EL (cell line): Measurements from ENCODE around the gene HOXA1.

Experiments
- DNase-seq: peaks from one replicate; pipeline ENCODE4 v3.0.0-alpha.2; 2016

Gene HOXA1

DNA sequence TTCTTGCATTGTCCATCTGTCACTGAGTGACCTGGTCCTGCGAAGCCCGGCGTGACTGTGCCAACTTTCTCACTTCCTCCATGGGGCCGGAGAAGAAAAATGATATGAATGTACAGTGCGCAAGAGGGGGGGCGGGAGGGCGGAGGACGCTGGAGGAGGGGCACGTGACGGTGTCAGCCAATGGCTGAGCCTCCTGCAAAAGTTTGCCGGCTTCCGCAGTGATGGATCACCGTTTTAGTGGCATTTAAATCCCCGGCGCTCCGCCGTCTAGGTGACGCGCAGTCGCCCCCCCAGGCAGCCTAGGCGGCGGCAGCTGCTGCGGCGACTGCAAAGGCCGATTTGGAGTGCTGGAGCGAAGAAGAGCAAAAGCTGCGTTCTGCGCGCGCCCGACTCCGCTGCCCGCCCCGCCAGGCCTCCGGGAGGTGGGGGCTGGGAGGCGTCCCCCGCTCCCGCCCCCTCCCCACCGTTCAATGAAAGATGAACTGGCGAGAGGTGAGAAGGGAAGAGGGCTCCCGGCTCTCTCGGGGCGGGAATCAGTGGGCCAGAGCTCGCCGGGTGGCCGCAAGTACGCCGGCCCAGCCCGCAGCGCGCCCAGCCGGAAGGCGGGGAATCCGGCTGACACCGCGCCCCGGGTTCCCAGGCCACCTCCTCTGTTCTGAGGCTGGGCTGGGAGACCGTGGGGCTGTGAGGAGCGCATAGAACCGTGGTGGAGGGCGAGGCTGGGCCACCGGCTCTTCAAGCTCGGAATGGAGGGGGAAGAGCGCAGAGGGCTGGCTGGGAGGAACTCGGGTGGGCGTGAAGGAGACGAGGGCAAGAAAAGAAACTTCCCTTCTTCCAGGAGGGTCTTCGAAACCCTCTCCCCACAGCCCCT lies at the start of gene HOXA1:
Gene HOXA1, minus strand, starts transcription at position 104 of the 871 bp plus-strand sequence. Its CDS starts 88 bp downstream, at position 16.
- peak; percentile 96 for DNase-seq

DNA sequence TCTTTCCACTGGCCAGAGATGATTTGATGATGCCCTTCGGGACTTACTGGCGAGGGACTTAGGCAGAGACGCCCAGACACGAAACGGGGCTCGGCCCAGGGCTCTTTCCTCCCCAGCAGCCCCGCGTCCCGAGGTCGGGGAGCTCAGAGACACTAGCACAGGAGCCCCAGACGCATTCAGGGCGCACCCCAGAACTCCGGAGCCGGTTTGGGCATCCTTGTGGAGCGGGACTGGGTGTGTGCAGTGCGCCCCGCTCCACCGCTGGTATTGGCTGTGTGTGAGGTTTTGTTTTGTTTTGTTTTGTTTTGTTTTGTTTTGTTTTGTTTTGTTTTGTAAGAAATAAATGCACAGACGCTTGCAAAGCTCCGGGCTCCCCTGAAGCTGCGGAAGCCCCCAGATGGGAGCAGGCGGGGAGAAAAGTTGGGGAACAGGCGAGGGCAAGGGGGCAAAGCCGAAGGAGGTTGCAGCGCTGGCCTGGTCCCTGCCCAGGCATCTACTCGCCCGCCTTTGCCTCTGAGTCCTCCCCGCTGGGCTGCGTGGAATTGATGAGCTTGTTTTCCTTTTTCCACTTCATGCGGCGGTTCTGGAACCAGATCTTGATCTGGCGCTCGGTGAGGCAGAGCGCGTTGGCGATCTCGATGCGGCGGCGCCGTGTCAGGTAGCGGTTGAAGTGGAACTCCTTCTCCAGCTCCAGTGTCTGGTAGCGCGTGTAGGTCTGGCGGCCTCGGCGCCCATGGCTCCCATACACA lies 49.5 kb upstream of the HOXA1 start:
- DNase-seq = no peak

DNA sequence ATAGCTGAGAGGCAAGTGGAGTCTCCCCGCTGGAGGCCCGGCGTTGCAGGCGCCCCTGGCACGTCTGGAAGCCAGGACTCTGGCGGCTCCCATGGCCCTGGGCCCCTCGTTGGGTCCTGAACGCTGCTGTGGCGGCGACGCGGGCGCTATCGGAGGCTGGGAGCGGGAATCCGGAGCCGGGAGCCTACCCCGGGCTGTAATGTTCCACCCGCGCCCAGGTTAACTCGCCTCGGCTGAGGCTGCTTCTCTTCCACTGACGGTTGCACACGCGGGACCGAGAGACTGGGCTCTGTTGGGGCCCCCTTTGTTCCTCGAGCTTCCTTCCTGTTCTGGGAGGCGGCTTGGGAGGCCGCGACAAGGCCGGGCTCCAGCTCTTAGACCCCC lies 49.0 kb upstream of the HOXA1 start:
- no peak for DNase-seq

DNA sequence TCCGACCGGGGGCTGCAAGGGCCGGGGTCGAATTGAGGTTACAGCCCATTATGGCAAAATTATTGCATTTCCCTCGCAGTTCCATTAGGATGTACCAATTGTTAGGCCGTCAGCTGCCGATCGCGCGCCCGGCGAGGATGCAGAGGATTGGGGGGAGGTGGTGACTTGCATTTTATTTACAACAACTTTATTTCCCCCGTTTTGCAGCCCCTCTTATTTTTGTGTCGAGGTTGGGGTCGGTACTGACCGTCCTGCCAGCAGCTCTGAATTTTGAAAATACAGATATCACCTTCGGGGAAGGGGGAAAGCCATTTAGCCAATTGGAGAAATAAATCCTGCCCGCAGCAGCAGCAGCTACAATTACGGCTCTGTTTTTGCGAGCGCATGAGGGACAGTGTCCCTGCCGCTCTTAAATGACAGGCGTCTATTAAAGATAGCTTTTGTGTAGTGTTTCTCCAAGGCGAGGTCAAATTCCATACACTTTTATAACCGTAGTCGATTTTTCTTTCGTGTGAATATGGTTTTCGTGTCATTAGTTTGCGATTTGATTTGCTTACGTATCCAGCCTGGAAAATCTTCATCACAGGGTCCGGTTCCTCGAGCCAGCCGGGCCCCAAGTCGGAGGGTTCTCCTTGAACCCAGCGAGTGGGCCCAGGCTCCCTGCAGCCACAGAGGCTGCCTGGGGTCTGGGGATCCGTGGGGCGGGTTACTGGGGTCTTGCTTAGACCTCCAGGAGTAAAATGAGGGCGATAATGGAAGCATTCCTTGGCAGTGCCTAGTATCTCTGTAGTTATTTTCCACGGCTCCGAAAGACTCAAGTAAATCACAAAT lies 48.4 kb upstream of the HOXA1 start:
- no peak for DNase-seq

DNA sequence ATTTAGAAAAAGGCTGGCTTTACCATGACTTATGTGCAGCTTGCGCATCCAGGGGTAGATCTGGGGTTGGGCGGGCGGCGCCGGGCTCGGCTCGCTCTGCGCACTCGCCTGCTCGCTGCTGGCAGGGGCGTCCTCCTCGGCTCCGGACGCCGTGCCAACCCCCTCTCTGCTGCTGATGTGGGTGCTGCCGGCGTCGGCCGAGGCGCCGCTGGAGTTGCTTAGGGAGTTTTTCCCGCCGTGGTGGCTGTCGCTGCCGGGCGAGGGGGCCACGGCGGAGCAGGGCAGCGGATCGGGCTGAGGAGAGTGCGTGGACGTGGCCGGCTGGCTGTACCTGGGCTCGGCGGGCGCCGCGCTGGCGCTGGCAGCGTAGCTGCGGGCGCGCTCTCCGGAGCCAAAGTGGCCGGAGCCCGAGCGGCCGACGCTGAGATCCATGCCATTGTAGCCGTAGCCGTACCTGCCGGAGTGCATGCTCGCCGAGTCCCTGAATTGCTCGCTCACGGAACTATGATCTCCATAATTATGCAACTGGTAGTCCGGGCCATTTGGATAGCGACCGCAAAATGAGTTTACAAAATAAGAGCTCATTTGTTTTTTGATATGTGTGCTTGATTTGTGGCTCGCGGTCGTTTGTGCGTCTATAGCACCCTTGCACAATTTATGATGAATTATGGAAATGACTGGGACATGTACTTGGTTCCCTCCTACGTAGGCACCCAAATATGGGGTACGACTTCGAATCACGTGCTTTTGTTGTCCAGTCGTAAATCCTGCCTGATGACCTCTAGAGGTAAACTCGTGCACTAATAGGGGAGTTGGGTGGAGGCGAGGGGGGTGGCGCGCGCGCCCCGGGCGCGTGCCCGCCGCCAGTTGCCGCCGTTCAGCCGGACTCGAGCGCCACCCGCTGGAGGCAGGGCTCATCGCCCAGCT lies 47.5 kb upstream of the HOXA1 start, which contains the start of gene HOXA5:
Gene HOXA5, minus strand, starts transcription at position 659 of the 927 bp plus-strand sequence. Its CDS starts 74 bp downstream, at position 585.
- peak; percentile 83 for DNase-seq

DNA sequence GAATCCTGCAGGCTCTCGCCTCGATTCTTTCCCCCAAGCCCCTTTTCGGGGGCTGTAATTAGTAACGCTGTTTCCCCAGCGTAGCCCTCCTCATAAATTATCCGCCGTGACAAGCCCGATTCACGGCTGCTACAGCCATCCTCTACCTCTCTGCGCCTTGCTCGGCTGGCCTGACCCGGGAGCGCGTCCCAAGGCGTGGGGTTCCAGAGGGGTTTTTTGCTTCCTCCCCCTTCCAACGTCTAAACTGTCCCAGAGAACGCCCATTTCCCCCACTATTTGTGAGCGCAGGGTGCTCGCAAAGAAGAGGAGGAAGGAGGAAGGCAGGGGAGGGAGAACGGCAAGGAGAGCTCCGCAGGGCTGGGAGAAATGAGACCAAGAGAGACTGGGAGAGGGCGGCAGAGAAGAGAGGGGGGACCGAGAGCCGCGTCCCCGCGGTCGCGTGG lies 46.8 kb upstream of the HOXA1 start:
- no peak for DNase-seq

DNA sequence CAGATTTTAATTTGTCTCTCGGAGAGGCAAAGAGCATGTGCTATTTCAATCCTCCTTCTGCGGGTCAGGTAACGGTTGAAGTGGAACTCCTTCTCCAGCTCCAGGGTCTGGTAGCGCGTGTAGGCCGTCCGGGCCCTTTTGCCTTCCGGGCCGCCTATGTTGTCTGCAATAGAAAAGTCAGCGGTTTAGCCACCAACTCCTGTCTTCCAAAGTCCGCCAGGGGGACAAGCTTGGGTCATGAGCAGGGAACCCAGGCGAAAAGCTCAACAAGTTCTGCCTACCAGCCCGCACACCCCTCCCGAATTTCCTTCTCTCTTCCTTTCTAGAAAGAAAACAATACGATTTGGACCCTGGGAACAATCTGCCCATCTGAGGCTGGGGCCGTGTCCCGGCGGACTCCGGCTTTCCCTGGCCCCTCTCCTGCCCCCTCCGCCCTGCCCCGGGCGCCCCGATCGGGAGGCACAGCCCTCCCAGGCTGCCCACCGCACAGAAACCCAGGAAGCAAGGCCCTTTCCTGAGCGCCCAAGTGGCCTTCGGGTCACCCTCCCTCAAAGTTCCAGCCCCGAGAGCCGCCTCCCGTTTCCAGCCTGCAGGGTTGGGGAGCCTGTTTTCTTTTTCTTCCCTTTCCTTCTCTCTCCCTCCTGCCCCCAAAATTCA lies 46.3 kb upstream of the HOXA1 start:
- DNase-seq = no peak

DNA sequence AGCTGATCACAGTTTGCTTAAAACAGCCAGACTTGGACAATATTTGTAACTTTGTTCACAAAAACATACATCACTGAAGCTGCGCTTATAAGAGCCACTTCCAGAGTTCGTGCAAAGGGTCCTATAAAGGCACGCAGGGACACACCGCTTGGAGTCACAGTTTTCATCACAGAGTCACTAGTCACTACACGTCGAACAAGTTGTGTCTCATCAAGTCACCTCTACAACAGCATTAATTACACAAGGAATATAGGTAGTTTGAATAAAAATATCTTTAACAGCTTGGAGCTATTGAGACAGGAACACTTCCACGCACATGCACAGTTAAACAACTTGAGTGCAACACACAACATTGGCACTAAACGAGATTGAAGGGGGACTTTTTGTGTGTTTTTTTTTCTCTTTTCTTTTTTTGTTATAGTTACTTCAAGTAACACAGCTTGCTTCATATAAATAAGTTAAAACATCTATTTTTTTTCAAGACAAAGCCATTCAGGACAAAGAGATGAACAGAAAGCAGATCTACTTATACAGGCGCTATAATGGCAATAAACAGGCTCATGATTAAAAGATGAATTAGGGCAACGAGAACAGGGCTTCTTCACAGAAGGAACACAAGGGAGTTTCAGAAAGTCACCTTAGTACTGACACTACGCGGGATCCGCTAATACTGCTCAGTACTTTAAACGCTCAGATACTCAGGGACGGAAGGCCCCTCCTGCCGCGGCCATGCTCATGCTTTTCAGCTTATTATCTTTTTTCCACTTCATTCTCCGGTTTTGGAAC lies 45.5 kb upstream of the HOXA1 start:
- DNase-seq = no peak

DNA sequence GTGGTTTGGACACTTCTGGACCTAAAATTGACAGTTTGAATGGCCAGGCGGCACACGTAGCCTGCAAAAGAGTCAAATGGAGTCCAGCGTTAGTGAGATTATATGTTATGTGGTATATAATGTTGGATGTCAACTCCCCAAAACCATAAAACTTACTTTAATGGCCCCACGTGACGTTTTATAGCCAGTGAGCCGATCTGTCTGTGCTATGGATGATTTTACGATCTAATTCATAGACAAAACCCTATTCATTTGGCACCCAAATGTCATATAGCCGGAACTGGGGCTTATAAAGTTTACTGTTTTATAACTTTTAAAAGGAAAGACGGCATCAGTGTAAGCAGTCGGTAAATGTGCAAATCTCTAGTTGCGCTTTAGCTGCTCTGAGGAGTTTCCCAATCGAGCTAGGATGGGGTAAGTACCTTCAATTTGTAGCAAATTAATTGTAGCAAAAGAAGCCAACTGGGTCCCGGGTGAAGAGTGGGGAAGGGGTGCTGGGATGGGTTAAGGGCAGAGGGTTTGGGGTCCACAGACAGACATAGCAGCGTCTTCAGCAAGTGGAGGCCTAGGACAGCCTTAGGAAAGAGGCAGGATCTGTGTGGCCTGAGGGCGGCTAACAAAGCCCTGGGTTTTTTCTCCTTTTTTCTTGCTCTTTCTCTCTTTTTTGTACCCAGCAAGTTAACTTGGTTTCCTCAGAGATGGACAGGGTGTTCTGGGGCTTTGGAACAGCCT lies 44.5 kb upstream of the HOXA1 start:
- DNase-seq = no peak

DNA sequence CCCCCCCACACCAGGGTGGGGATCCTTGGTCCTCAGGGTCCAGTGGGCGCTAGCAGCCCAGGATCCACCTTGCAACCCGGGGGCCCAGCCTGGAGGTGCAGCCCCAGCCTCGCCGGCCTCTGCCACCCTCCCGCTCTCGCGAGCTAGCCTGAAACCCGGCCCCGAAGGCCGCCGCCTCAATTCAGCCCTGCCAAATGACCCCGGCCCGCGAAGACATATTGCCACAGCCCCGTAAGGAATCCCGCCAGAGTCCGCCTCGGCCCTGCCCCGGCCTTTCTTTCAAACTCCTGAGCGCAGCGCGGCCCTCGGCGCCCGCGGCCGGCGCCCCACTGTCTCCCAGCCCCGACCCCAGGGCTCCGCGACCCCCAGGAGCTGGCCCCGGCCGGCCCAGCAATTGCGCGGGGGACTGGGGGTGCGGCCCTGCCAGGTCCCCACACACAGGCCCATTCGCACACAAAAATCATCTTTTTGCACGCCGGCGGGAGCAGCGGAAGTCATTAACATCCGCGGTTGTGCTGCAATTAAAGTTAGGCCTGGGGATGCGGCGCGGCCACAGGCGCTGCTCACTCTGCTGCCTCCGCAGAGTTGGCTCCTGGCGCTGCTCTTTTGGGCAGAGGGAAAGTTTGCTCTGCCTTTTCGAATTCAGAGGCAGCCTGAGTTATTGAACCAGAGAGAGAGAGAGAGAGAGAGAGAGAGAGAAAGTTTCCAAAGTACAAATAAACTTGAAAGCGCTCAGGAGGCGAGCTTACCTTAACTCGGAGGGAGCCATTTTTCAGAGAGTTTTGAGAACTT lies 43.7 kb upstream of the HOXA1 start:
- DNase-seq = no peak

DNA sequence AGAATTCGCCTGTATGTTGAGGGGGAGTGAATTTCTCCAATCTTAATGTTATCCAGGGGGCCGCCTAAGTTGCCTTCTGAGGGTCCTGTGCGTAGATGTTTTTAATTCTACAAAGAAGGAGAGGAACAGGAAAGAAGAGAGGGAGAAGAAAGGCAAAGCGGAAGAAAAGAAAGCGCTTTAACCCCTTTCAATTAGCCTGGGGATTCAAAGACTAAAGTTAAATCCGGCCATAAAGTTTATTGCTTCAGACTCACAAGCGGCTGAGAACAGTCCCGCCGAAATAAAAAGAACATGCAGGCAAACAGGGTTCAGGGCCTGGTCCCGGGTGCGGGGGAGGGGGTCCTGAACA lies 43.2 kb upstream of the HOXA1 start:
- no peak for DNase-seq

DNA sequence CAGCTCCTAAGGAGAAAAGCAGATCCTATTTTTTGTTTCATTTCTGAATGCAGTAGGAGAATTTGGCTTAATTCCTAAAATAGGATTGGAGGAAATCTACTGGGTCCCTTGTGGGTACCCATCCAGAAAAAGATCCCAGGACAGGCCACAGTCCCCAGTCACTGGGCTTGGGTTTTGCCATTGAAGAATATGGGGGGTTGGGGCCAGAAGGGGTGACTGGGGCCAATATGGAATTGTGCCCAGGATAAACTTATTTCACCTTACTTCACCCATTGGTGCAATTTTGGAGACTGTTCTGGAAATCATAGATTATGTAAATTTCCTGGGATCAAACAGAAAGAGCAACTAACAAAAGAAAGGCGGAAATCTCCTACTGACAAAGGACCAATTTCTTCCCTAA lies 42.7 kb upstream of the HOXA1 start:
- DNase-seq = no peak

DNA sequence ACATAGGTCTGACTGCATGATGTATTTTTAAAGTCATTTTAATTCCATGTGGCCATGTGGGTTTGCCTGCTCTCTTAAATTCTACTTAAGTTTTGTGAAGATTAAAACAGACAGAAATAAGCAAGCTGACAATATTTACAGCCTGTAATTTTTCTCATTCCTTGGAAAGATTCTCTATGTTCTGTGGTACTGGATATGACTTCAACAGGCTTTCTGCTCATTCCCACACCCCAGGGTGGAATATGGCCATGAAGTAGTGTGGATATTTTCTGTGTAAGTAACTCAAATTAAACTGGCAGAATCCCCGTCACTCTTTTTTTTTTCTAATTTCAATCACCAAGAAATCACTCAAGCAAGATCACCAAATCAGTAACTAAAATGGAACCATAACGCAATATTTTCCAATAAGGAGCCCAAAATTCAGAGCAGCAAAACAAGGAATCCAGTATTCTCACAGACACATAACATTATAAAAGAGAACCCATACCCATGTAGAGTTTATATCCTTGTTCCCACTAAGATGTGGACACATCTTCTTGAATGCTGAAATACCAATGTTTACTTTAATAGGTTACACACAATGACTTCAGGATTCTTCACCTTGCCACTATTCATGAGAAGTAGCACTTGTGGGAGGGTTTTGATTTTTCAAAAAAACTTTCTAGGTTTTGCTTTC lies 42.0 kb upstream of the HOXA1 start:
- DNase-seq = no peak

DNA sequence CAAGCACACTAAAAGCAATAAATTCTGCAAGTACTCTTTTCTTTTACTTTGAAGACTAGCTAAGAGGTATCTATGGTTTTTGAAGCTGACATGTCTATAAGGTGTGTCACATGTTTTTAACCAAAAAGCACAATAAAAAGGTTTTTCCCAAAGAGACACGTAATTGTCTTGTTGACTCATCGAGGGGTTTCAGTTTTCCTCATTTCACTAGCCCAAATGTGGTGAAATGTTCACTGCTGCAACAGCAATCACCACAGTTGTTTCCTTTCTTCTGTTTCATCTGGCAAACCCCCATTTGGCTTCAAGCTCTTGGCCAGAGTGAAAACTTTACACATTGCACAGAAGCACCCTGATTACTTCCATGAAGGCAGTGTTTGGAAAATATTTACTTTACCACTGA lies 38.6 kb upstream of the HOXA1 start:
- DNase-seq = peak; percentile 83

DNA sequence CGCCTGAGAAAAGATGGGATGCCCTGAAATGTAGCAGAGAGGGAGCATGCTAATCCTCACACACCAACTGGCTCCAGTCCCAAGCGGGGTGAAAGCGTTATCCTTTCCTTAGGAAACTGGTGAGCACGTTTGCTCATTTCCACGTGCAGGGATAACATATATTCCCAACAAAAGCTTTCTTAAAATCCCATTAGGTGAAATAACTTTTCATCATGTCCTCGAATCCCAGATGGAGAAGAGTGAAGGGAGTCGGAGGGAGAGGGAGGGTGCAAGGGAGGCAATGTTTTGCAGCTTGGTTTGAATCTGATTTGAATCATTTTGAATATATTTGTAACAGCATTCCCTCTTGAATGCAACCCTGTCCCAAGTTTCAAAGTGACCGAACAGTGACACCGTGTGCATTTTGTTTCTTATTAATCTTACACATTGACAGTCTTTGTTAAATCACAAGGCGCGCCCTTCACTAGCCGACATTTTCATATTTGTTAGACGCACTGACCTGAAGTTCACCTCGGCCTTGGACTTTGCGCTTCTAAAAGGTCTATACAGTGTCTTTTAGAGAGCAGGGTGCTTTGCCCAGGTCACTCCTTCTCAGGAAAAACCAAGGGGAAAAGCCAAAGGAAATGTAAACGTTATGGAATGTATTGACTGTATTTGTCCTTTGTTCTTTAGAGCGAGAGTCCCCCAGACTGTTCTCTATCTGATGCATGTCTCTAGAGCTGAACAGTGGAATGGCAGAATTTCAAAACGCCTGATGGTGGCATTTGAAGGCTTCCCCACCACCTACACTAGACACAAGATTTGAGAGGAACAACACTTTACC lies 37.8 kb upstream of the HOXA1 start:
- DNase-seq = no peak

DNA sequence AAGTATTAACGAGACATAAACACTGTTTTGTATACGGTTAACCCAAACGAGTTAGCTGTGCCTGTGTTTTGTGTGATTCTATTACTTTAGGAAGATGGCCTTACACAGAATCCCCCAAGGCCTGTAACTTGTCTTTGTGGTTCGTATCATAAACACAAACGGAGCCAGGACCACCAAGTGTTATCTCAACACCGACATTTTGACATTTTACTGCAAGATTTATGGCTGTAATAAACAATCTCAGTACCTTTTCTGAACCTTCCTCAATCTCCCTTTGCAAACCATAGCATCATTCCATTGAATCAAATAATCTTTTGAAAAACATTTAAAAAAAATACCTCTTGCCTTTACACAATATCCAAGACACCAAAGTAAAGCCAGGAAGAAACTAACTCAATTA lies 37.2 kb upstream of the HOXA1 start:
- DNase-seq = no peak

DNA sequence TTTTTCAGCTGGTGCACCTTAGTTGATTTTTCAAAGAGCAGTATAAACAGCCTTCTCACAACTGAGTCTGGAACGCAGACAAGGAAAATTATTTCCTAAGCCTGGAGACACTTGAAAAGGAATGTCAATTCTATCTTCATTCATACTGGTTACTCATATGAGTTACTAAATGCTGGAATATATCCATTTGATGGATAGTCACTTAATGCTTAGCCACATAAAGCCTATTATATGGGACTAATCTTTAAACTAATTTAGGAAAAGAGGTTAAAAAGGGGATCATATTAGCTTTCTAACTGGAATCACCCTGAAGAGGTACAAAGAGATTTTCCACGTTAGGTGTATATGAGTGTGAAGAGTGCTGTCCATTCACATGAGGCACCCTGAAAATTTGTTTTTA lies 36.4 kb upstream of the HOXA1 start:
- DNase-seq = no peak

DNA sequence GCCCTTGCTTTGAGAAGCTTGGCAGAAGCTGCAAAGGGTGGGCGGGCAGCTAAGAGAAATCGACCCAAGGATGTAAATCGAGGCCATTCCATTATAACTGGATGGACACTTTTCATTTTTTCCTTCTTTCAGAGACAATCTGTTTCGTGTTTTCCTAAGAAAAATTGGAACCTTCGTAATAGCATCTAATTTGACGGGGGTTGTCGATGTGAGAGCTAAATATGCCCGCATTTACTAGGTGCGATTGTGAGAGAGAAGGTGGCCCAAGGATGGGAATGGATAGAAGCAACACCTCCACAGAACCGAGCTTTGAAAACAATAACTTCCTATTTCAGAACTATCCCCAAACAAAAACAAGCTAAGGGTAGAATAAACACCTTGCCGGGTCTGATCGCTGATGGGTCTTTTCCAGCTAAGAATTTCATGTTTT lies 35.6 kb upstream of the HOXA1 start:
- DNase-seq = no peak
